ENCODE data around the gene COX18.

COX18 gene

GRCh38 chr4:73068491-73069337, 802 bp downstream of the COX18 start:
- Mint-ChIP-seq H3K27ac (peak overlapping the region; percentile 96), H3K27me3 (ENCODE audit: low read depth) (no peaks in the 10 kb centered on the region), H3K36me3 (ENCODE audit: low read depth) (peaks cover 18% of the 10 kb centered on the region), H3K4me1 (ENCODE audit: low read depth) (peaks cover 35% of the 10 kb centered on the region), H3K9me3 (no peaks in the 10 kb centered on the region), H3K4me3 (peak overlapping the region; percentile 85)

GRCh38 chr4:73067971-73068394, 1.5 kb downstream of the COX18 start:
- H3K9me3 Mint-ChIP-seq = no peaks in the 10 kb centered on the region
- H3K4me1 Mint-ChIP-seq (ENCODE audit: low read depth) = peaks cover 35% of the 10 kb centered on the region
- peak overlapping the region; percentile 96 for H3K27ac Mint-ChIP-seq
- peak overlapping the region; percentile 85 for H3K4me3 Mint-ChIP-seq
- H3K27me3 Mint-ChIP-seq (ENCODE audit: low read depth) = no peaks in the 10 kb centered on the region
- peaks cover 20% of the 10 kb centered on the region for H3K36me3 Mint-ChIP-seq (ENCODE audit: low read depth)

DNA sequence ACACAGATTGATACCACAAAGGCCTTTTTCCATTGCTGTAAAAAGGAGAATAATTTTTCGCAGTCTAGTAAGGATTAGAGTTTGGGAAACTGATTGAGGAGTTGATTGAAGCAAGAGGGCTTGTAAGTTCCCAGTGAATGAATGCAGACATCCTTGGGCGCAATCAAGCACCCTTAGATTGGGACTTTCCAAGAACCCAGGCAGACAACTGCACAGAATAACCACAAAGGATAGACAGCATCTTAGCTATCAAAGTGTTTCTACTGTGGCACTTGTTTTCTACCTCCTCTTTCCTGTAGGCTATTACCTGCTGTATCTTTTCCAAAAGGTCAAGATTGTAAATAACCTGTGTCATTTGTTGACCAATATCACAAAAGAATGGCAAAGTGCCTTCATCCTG, 2.6 kb downstream of the COX18 start:
- Mint-ChIP-seq H3K27ac (peak overlapping the region; percentile 89), H3K36me3 (ENCODE audit: low read depth) (peaks cover 22% of the 10 kb centered on the region), H3K27me3 (ENCODE audit: low read depth) (no peaks in the 10 kb centered on the region), H3K4me1 (ENCODE audit: low read depth) (peaks cover 35% of the 10 kb centered on the region), H3K4me3 (peak overlapping the region; percentile 34), H3K9me3 (no peaks in the 10 kb centered on the region)

GRCh38 chr4:73066445-73066844, 3.1 kb downstream of the COX18 start:
- H3K4me1 Mint-ChIP-seq (ENCODE audit: low read depth) = peaks cover 35% of the 10 kb centered on the region
- H3K4me3 Mint-ChIP-seq = peak overlapping the region; percentile 53
- peaks cover 27% of the 10 kb centered on the region for H3K36me3 Mint-ChIP-seq (ENCODE audit: low read depth)
- no peaks in the 10 kb centered on the region for H3K27me3 Mint-ChIP-seq (ENCODE audit: low read depth)
- no peaks in the 10 kb centered on the region for H3K9me3 Mint-ChIP-seq
- H3K27ac Mint-ChIP-seq = peak overlapping the region; percentile 85

GRCh38 chr4:73064536-73064935, 5.0 kb downstream of the COX18 start:
- Mint-ChIP-seq H3K9me3 (no peaks in the 10 kb centered on the region), H3K4me1 (ENCODE audit: low read depth) (peaks cover 28% of the 10 kb centered on the region), H3K27ac (no peak overlapping the region), H3K27me3 (ENCODE audit: low read depth) (no peaks in the 10 kb centered on the region), H3K4me3 (no peak overlapping the region), H3K36me3 (ENCODE audit: low read depth) (peaks cover 35% of the 10 kb centered on the region)

GRCh38 chr4:73055241-73055897, 14.1 kb downstream of the COX18 start:
- H3K4me1 Mint-ChIP-seq (ENCODE audit: low read depth) = peaks cover 9% of the 10 kb centered on the region
- no peak overlapping the region for H3K27ac Mint-ChIP-seq
- H3K27me3 Mint-ChIP-seq (ENCODE audit: low read depth) = no peaks in the 10 kb centered on the region
- peaks cover 43% of the 10 kb centered on the region for H3K36me3 Mint-ChIP-seq (ENCODE audit: low read depth)
- H3K4me3 Mint-ChIP-seq = no peak overlapping the region
- no peaks in the 10 kb centered on the region for H3K9me3 Mint-ChIP-seq

DNA sequence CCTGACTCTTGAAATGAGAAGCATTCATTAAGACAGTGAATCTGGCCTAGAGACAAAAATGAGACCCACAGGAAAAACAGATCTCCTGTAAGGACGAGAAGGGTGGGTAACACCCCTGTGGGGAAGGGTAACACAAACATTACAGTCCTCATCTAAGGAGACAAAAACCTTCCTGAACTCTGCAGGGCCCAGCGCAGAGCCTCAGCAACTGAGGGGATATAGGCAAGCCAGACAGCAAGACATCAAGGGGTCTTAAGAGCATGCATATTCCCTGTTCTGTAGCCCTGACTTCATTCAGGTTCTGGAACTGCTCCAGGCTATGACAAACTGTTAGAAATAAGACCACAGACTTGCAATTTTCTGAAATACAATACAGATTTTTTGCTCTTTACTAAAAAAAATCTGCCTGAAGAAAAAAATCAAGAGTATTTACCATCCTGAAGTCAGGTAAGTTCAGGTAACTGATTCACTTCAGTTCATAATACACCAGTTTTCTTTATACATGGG, 15.5 kb downstream of the COX18 start:
- no peaks in the 10 kb centered on the region for H3K9me3 Mint-ChIP-seq
- no peak overlapping the region for H3K4me3 Mint-ChIP-seq
- no peaks in the 10 kb centered on the region for H3K27me3 Mint-ChIP-seq (ENCODE audit: low read depth)
- H3K36me3 Mint-ChIP-seq (ENCODE audit: low read depth) = peaks cover 33% of the 10 kb centered on the region
- H3K27ac Mint-ChIP-seq = no peak overlapping the region
- peaks cover 9% of the 10 kb centered on the region for H3K4me1 Mint-ChIP-seq (ENCODE audit: low read depth)

- Mint-ChIP-seq H3K36me3 (ENCODE audit: low read depth) (peaks cover 29% of the 10 kb centered on the region), H3K27ac (no peak overlapping the region), H3K4me3 (no peak overlapping the region), H3K27me3 (ENCODE audit: low read depth) (no peaks in the 10 kb centered on the region), H3K4me1 (ENCODE audit: low read depth) (peaks cover 9% of the 10 kb centered on the region), H3K9me3 (no peaks in the 10 kb centered on the region)
Measured at GRCh38 chr4:73053076-73053475, 16.4 kb downstream of the COX18 start.

- Mint-ChIP-seq H3K27ac (no peak overlapping the region), H3K4me1 (ENCODE audit: low read depth) (peaks cover 9% of the 10 kb centered on the region), H3K9me3 (no peaks in the 10 kb centered on the region), H3K4me3 (no peak overlapping the region), H3K36me3 (ENCODE audit: low read depth) (peaks cover 24% of the 10 kb centered on the region), H3K27me3 (ENCODE audit: low read depth) (no peaks in the 10 kb centered on the region)
Measured at GRCh38 chr4:73051625-73052024, 17.9 kb downstream of the COX18 start.

GRCh38 chr4:73045879-73046278, 23.6 kb downstream of the COX18 start:
- Mint-ChIP-seq H3K4me3 (no peak overlapping the region), H3K36me3 (ENCODE audit: low read depth) (peaks cover 2% of the 10 kb centered on the region), H3K27ac (no peak overlapping the region), H3K27me3 (ENCODE audit: low read depth) (no peaks in the 10 kb centered on the region), H3K4me1 (ENCODE audit: low read depth) (no peaks in the 10 kb centered on the region), H3K9me3 (peaks cover 4% of the 10 kb centered on the region)

DNA sequence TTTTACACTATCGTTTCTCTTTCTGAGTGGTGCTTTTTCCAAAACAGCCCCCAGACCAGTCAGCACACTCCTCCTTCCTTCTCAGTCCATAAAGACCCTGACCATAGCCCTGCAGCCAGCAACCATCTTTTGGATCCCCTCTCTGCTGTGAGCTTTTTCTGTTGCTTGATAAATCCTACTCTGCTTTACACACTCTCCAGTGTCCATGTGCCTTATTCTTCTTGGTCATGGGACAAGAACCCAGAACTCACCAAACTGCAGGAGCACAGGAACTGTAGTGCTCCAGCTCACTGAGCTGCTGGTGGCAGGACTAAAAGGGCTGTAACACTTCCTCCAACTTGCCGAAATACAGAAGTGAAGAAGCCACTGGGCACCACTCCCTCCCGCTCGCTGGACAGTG, 32.5 kb downstream of the COX18 start:
- Mint-ChIP-seq H3K27ac (no peak overlapping the region), H3K9me3 (peaks cover 15% of the 10 kb centered on the region), H3K27me3 (ENCODE audit: low read depth) (peaks cover 5% of the 10 kb centered on the region), H3K36me3 (ENCODE audit: low read depth) (peaks cover 4% of the 10 kb centered on the region), H3K4me1 (ENCODE audit: low read depth) (no peaks in the 10 kb centered on the region), H3K4me3 (no peak overlapping the region)

DNA sequence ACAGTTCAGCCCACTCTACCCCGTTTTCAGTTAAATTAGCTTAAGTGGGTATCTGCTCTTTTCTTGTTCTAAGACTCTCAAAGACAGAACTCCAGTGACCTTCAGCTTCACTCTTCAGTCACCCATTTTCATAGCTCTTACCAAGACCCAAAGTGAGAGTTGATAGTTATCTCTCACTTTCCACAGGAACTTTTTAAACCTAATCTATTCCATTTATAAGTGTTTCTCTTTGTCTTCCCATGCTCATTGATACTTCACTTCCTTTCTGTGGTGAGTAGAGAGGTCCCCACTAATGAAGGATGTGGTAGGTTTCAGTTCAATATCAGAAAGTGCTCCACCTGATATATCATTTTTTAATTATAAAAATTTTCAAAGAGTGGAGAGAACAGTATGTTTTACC, 33.4 kb downstream of the COX18 start:
- Mint-ChIP-seq H3K9me3 (peaks cover 15% of the 10 kb centered on the region), H3K4me3 (no peak overlapping the region), H3K4me1 (ENCODE audit: low read depth) (no peaks in the 10 kb centered on the region), H3K36me3 (ENCODE audit: low read depth) (peaks cover 4% of the 10 kb centered on the region), H3K27ac (no peak overlapping the region), H3K27me3 (ENCODE audit: low read depth) (peaks cover 5% of the 10 kb centered on the region)

GRCh38 chr4:73034896-73035295, 34.6 kb downstream of the COX18 start:
- H3K4me3 Mint-ChIP-seq = no peak overlapping the region
- H3K36me3 Mint-ChIP-seq (ENCODE audit: low read depth) = peaks cover 4% of the 10 kb centered on the region
- peaks cover 15% of the 10 kb centered on the region for H3K9me3 Mint-ChIP-seq
- H3K27me3 Mint-ChIP-seq (ENCODE audit: low read depth) = peaks cover 5% of the 10 kb centered on the region
- H3K27ac Mint-ChIP-seq = no peak overlapping the region
- no peaks in the 10 kb centered on the region for H3K4me1 Mint-ChIP-seq (ENCODE audit: low read depth)

DNA sequence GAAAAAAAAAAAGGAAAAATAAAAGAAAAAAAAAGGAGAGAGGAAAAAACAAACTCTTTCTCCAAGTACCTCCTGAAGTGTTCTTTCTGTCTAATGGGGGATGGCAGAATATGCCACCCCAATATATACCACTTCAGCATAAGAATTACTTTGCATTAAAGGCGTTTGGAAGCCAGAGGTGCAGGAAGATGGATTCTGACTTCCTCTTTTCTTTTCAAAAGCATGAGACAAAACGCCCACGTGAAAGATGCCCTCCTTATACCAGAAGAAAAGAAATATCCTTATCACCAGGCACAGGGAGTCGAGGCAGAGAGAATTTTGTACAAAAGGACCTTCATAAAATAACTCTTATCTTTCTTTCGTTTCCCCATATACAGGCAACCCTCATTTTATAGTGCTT, 40.9 kb downstream of the COX18 start:
- Mint-ChIP-seq H3K27ac (no peak overlapping the region), H3K36me3 (ENCODE audit: low read depth) (no peaks in the 10 kb centered on the region)

DNA sequence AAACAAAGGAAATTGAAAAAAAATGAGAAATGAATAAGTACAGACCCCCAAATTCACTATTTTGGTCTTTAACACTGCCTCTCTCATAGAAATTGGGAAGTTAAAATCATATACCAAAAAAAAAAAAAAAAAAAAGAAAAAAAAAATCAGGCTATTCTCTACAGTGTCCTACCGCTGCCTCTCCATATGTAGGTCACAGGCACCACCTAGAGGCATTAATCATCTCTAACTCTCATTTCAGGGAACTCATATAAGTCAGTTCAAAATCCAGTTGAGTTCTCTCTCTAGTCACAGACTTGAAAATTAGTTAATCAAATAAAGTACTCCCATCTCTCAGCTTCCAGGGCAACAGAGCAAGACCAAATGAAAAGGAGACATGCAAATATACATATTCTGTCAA, 47.9 kb downstream of the COX18 start:
- H3K9me3 Mint-ChIP-seq = no peaks in the 10 kb centered on the region
- H3K27ac Mint-ChIP-seq = no peak overlapping the region
- H3K36me3 Mint-ChIP-seq (ENCODE audit: low read depth) = no peaks in the 10 kb centered on the region
- H3K4me1 Mint-ChIP-seq (ENCODE audit: low read depth) = peaks cover 2% of the 10 kb centered on the region
- peaks cover 3% of the 10 kb centered on the region for H3K27me3 Mint-ChIP-seq (ENCODE audit: low read depth)
- no peak overlapping the region for H3K4me3 Mint-ChIP-seq

More for the DNA sequence above, 40.9 kb downstream of the COX18 start:
- Mint-ChIP-seq H3K27me3 (ENCODE audit: low read depth) (peaks cover 3% of the 10 kb centered on the region), H3K4me1 (ENCODE audit: low read depth) (peaks cover 2% of the 10 kb centered on the region), H3K9me3 (no peaks in the 10 kb centered on the region), H3K4me3 (no peak overlapping the region)
